Transverse colon (tissue), 4 donors: ENCODE data around the gene RNF128. TPM values are rescaled to one million over a fixed set of nuclear protein-coding genes. Genes with fewer than 3 reads are reported as not detected.

ENCODE experiments used
- DNase-seq: peaks from one replicate; pipeline ENCODE4 v3.0.0-alpha.2; 2019
- H3K27ac ChIP-seq, 4 donors: fragments of 200-600 bp; sonication (generic); 2 replicates each; pipeline ENCODE4 v1.5.1; 2016 to 2018; ENCODE audit warnings: inconsistent platforms in 4 of 4
- H3K27me3 ChIP-seq: fragments of 200-600 bp; sonication (generic); 2 replicates; pipeline ENCODE4 v1.5.1; 2017; ENCODE audit warnings: inconsistent platforms
- H3K36me3 ChIP-seq, 4 donors: fragments of 200-600 bp; sonication (generic); 2 replicates each; pipeline ENCODE4 v1.5.1; 2017 to 2019; ENCODE audit warnings: inconsistent platforms in 4 of 4
- H3K4me1 ChIP-seq, 4 donors: fragments of 200-600 bp; sonication (generic); 2 replicates each; pipeline ENCODE4 v1.5.1; 2017 to 2020; ENCODE audit warnings: inconsistent platforms in 4 of 4
- H3K4me3 ChIP-seq, 4 donors: fragments of 200-600 bp; sonication (generic); 1 replicate in 1 of 4; 2 replicates in 3 of 4; pipeline versions ENCODE4 v1.5.1 to v1.6.1; 2017 to 2019; ENCODE audit warnings: inconsistent platforms in 4 of 4
- H3K9me3 ChIP-seq, 2 donors: fragments of 200-600 bp; sonication (generic); 2 replicates each; pipeline ENCODE4 v1.5.1; 2017 to 2019; ENCODE audit warnings: inconsistent platforms in 2 of 2
- EP300 ChIP-seq: sonication (generic); formaldehyde crosslinking; IDR thresholded peaks from one replicate; pipeline ENCODE4 v1.6.1; 2017; ENCODE audit warnings: antibody characterized with exemption, low read depth
- POLR2A ChIP-seq: fragments of 450-650 bp; IDR thresholded peaks from one replicate; pipeline ENCODE4 v1.6.1; 2016; ENCODE audit warnings: antibody characterized with exemption, mild to moderate bottlenecking, moderate library complexity
- POLR2AphosphoS5 ChIP-seq, 3 donors: sonication (generic); formaldehyde crosslinking; IDR thresholded peaks; one replicate each; pipeline ENCODE4 v1.6.1; 2016; ENCODE audit warnings: antibody characterized with exemption in 3 of 3
- WGBS, 2 donors: methylation state at CpG; one replicate each; pipeline ENCODE4 v1.1.5; 2018; ENCODE audit warnings: low coverage in 1 of 2; 5-methylcytosine and 5-hydroxymethylcytosine counted together
- in situ Hi-C, 4 donors: fragments of 200-750 bp; cut with MboI; loops; one replicate each; pipeline versions ENCODE4 v1.15.0 to v1.15.1; 2017; ENCODE audit warnings: low sequenced_read_pairs in 3 of 4, low pct_ligation_motif_present in 1 of 4, low pct_unique_long_range_greater_than_20kb in 1 of 4
- intact Hi-C: fragments of 100-400 bp; cut with DNase I; formaldehyde crosslinking; loops from one replicate; pipeline ENCODE4 v1.15.1; 2023; ENCODE audit warnings: low total_unique reads
- total RNA-seq, 4 donors: library from RNA; depleted of rRNA; stranded (reverse); fragments of >200 nt; gene quantifications; one replicate each; pipeline ENCODE4 v1.1.0, GENCODE V29; 2016
- TF ChIP-seq, protein P1 (sequence below), 5 experiments: fragments of 200-600 bp in 3 of 5; fragments of 450-650 bp in 2 of 5; sonication (generic) in 3 of 5; IDR thresholded peaks; 1 replicate in 2 of 5; 2 replicates in 3 of 5; pipeline ENCODE4 v1.5.1; 2016 to 2017; ENCODE audit warnings: antibody characterized with exemption in 5 of 5, inconsistent platforms in 3 of 5, mild to moderate bottlenecking in 2 of 5, moderate library complexity in 1 of 5

The RNF128 gene, protein sequence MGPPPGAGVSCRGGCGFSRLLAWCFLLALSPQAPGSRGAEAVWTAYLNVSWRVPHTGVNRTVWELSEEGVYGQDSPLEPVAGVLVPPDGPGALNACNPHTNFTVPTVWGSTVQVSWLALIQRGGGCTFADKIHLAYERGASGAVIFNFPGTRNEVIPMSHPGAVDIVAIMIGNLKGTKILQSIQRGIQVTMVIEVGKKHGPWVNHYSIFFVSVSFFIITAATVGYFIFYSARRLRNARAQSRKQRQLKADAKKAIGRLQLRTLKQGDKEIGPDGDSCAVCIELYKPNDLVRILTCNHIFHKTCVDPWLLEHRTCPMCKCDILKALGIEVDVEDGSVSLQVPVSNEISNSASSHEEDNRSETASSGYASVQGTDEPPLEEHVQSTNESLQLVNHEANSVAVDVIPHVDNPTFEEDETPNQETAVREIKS
- total RNA-seq: 10 to 100 TPM in 3 of 4 donors, 1 to 10 TPM in 1; 6.7 to 54.8 (median 30.4) TPM

- intact Hi-C loops: no loop called here
- Histone ChIP-seq H3K27me3 (peaks cover 7% of the 10 kb centered on the region), H3K4me3 (peak within 1 kb of the TSS; percentile 42 to 71 (median 52)), H3K36me3 (no peaks in the 10 kb centered on the region), H3K9me3 (no peaks in the 10 kb centered on the region), H3K4me1 (no peaks in the 10 kb centered on the region), H3K27ac (peak within 1 kb of the TSS; percentile 59 to 83 (median 80))
- peak; percentile 76 for DNase-seq
- WGBS, 2 donors: 43% methylated on average over 59 of the region's 79 CpGs; no CpG with 5 or more reads in 1 of the 2 donors
- in situ Hi-C loops: no loop called here
- TF ChIP-seq POLR2A (peak; percentile 80), POLR2AphosphoS5 (IDR thresholded peaks at IDR 0.05) (peak; percentile 51 to 87 (median 85)), EP300 (no peak)
- TF ChIP-seq, protein P1, sequence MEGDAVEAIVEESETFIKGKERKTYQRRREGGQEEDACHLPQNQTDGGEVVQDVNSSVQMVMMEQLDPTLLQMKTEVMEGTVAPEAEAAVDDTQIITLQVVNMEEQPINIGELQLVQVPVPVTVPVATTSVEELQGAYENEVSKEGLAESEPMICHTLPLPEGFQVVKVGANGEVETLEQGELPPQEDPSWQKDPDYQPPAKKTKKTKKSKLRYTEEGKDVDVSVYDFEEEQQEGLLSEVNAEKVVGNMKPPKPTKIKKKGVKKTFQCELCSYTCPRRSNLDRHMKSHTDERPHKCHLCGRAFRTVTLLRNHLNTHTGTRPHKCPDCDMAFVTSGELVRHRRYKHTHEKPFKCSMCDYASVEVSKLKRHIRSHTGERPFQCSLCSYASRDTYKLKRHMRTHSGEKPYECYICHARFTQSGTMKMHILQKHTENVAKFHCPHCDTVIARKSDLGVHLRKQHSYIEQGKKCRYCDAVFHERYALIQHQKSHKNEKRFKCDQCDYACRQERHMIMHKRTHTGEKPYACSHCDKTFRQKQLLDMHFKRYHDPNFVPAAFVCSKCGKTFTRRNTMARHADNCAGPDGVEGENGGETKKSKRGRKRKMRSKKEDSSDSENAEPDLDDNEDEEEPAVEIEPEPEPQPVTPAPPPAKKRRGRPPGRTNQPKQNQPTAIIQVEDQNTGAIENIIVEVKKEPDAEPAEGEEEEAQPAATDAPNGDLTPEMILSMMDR (IDR thresholded peaks at IDR 0.05): no peak
Measured at GRCh38 chrX:106726485-106727437, at the start of gene RNF128. Gene RNF128 (plus strand): TSS chrX:106726701. CDS start chrX:106726914, 213 bp downstream.

- DNase-seq: no peak
- Histone ChIP-seq H3K9me3 (no peaks in the 10 kb centered on the region), H3K27ac (no peak overlapping the region), H3K27me3 (no peaks in the 10 kb centered on the region), H3K36me3 (no peaks in the 10 kb centered on the region), H3K4me1 (no peaks in the 10 kb centered on the region), H3K4me3 (no peak overlapping the region)
- 34% methylated on average over 2 of the region's 2 CpGs; no CpG with 5 or more reads in 1 of the 2 donors for WGBS, 2 donors
- no peak for TF ChIP-seq POLR2AphosphoS5 (IDR thresholded peaks at IDR 0.05)
- no peak for TF ChIP-seq EP300
- no peak for TF ChIP-seq POLR2A
- TF ChIP-seq, protein P1 (IDR thresholded peaks at IDR 0.05): no peak
- in situ Hi-C loops (no loop called here), intact Hi-C loops (no loop called here)
Measured at GRCh38 chrX:106680716-106681115, 45.8 kb upstream of the RNF128 start.

DNA sequence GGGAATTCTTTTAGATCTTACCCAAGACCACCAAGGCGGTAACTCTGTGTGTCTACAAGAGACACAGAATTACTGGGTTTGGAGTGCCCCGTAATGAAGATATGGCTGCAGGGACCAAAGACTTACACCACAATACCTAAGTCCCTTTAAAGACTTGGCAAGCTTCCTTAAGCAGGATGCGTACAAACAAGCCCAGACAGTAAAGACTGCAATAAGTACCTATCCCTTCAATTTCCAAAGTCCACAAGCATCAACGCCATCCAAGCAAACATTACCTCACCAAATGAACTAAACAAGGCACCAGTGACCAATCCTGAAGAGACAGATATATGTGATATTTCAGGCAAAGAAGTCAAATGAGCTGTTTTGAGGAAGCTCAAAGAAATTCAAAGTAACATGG is 42.3 kb upstream of the RNF128 start:
- intact Hi-C loops: no loop called here
- TF ChIP-seq EP300 (no peak), POLR2A (no peak), POLR2AphosphoS5 (IDR thresholded peaks at IDR 0.05) (no peak)
- TF ChIP-seq, protein P1 (IDR thresholded peaks at IDR 0.05): no peak
- no peak overlapping the region for H3K27ac ChIP-seq
- no peaks in the 10 kb centered on the region for H3K27me3 ChIP-seq
- H3K9me3 ChIP-seq: no peaks in the 10 kb centered on the region
- H3K4me3 ChIP-seq: no peak overlapping the region
- 73% methylated on average over 4 of the region's 4 CpGs; no CpG with 5 or more reads in 1 of the 2 donors for WGBS, 2 donors
- no peaks in the 10 kb centered on the region for H3K36me3 ChIP-seq
- no peak for DNase-seq
- in situ Hi-C loops: no loop called here
- no peaks in the 10 kb centered on the region for H3K4me1 ChIP-seq
